Uterus (tissue), 2 donors: ENCODE results near the gene DIAPH2.

ENCODE experiments used
- CTCF ChIP-seq, 4 experiments: fragments of 200-600 bp in 2 of 4; fragments of 450-650 bp in 2 of 4; sonication (generic) in 2 of 4; IDR thresholded peaks; one replicate each; pipeline ENCODE4 v1.5.1; 2016 to 2019; ENCODE audit warnings: antibody characterized with exemption in 4 of 4, mild to moderate bottlenecking in 2 of 4, moderate library complexity in 1 of 4
- POLR2A ChIP-seq, 2 donors: fragments of 450-650 bp; IDR thresholded peaks; one replicate each; pipeline ENCODE4 v1.6.1; 2016; ENCODE audit warnings: antibody characterized with exemption in 2 of 2, mild to moderate bottlenecking in 1 of 2, moderate library complexity in 1 of 2

DNA sequence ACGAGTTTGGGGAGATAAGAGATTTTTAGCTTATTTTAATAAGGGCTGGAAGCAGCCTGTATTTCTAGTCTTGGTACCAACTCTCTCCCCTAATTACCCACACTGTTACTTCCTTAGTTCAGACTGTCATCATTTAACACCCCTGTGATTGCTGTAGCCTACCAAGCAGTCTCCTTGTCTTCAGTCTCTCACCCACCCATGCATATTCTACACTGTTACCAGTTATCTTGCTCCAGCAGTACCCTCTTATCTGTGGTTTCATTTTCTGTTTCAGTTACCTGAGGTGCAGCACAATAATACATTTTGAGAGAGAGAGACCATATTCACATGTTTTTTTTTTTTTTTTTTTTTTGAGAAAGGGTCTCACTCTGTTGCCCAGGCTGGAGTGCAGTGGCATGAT lies 80.2 kb downstream of the DIAPH2 start:
- TF ChIP-seq CTCF (IDR thresholded peaks at IDR 0.05): no peak
- no peak for TF ChIP-seq POLR2A (IDR thresholded peaks at IDR 0.05)
